Stimulated activated CD4-positive, alpha-beta T cell treated with anti-CD3 and anti-CD28 coated beads, Interleukin-2, amount 100 ng/mL, for 48 hours (primary cell): ENCODE results near the gene ALCAM.

ENCODE experiments used
- DNase-seq, 2 donors: peaks; one replicate each; pipeline ENCODE4 v3.0.0-alpha.2; 2020

Gene ALCAM

GRCh38 chr3:105431200-105431599, 64.5 kb downstream of the ALCAM start:
- no peak for DNase-seq

- no peak for DNase-seq
Observed at GRCh38 chr3:105435277-105435676, 68.6 kb downstream of the ALCAM start.

GRCh38 chr3:105436687-105437086, 70.0 kb downstream of the ALCAM start:
- no peak for DNase-seq

GRCh38 chr3:105440113-105440512, 73.4 kb downstream of the ALCAM start:
- no peak for DNase-seq

GRCh38 chr3:105444725-105445124, 78.0 kb downstream of the ALCAM start:
- DNase-seq: no peak

GRCh38 chr3:105448338-105448982, 81.8 kb downstream of the ALCAM start:
- DNase-seq: no peak

GRCh38 chr3:105449414-105449813, 82.7 kb downstream of the ALCAM start:
- no peak for DNase-seq

GRCh38 chr3:105456017-105456416, 89.3 kb downstream of the ALCAM start:
- DNase-seq: no peak

GRCh38 chr3:105458518-105459215, 92.0 kb downstream of the ALCAM start:
- DNase-seq: no peak

- DNase-seq: no peak
Observed at GRCh38 chr3:105459566-105460290, 93.0 kb downstream of the ALCAM start.

GRCh38 chr3:105463620-105464019, 96.9 kb downstream of the ALCAM start:
- DNase-seq: no peak

GRCh38 chr3:105465251-105465853, 98.6 kb downstream of the ALCAM start:
- no peak for DNase-seq

- DNase-seq: no peak
Observed at GRCh38 chr3:105466072-105466471, 99.4 kb downstream of the ALCAM start.

GRCh38 chr3:105466495-105467404, 100.0 kb downstream of the ALCAM start:
- DNase-seq: no peak

- DNase-seq: no peak
Observed at GRCh38 chr3:105470851-105471250, 104.1 kb downstream of the ALCAM start.

GRCh38 chr3:105473521-105474223, 107.0 kb downstream of the ALCAM start:
- no peak for DNase-seq

- DNase-seq: no peak
Observed at GRCh38 chr3:105480768-105481167, 114.1 kb downstream of the ALCAM start.

GRCh38 chr3:105483476-105483875, 116.8 kb downstream of the ALCAM start:
- DNase-seq: no peak

- no peak for DNase-seq
Observed at GRCh38 chr3:105490045-105490444, 123.3 kb downstream of the ALCAM start.

GRCh38 chr3:105493305-105493892, 126.7 kb downstream of the ALCAM start:
- DNase-seq: no peak

GRCh38 chr3:105495021-105495420, 128.3 kb downstream of the ALCAM start:
- DNase-seq: no peak
